Fibroblast of lung (primary cell): ENCODE data around the gene C15orf39. TPM values are rescaled to one million over a fixed set of nuclear protein-coding genes. Genes with fewer than 3 reads are reported as not detected.
A peak's percentile ranks its signal among the peaks of the same experiment; 100 is the strongest.

Experiments
- DNase-seq, 2 donors: peaks; one replicate each; pipeline versions ENCODE4 v3.0.0 to v3.0.0-alpha.2; 2010; ENCODE audit warnings: low read depth in 2 of 2
- H2AFZ ChIP-seq: 2 replicates; pipeline ENCODE4 v1.5.1; 2012; ENCODE audit warnings: low read length, control low read depth, inconsistent platforms
- H3K27ac ChIP-seq: 2 replicates; pipeline ENCODE4 v1.5.1; 2011; ENCODE audit warnings: low read length, control low read depth; ENCODE audit not compliant: insufficient read depth
- H3K27me3 ChIP-seq: 2 replicates; pipeline ENCODE4 v1.5.1; 2011; ENCODE audit warnings: mild to moderate bottlenecking, low read length; ENCODE audit not compliant: control insufficient read depth, insufficient read depth
- H3K36me3 ChIP-seq: 2 replicates; pipeline ENCODE4 v1.5.1; 2011; ENCODE audit warnings: low read length; ENCODE audit not compliant: control insufficient read depth, insufficient read depth
- H3K4me1 ChIP-seq: 2 replicates; pipeline ENCODE4 v1.5.1; 2011; ENCODE audit warnings: low read length; ENCODE audit not compliant: control insufficient read depth, insufficient read depth; ENCODE audit errors: extremely low read depth
- H3K4me2 ChIP-seq: 2 replicates; pipeline ENCODE4 v1.5.1; 2011; ENCODE audit warnings: low read length, control low read depth; ENCODE audit not compliant: insufficient read depth; ENCODE audit errors: extremely low read depth
- H3K4me3 ChIP-seq, 4 experiments: fragments of 200-600 bp in 1 of 4; sonication (generic) in 1 of 4; replicated peaks in 1 of 4; 2 replicates each; pipeline ENCODE4 v1.5.1; 2011 to 2016; ENCODE audit warnings: low read length in 4 of 4, low read depth in 3 of 4, mild to moderate bottlenecking in 3 of 4, control low read depth in 2 of 4, inconsistent platforms in 1 of 4, mixed read lengths in 1 of 4; ENCODE audit not compliant: insufficient read depth in 1 of 4; ENCODE audit errors: control extremely low read depth in 1 of 4
- H3K79me2 ChIP-seq: 2 replicates; pipeline ENCODE4 v1.5.1; 2012; ENCODE audit warnings: mild to moderate bottlenecking, low read length, inconsistent platforms; ENCODE audit not compliant: control insufficient read depth, insufficient read depth
- H3K9ac ChIP-seq: 2 replicates; pipeline ENCODE4 v1.5.1; 2011; ENCODE audit warnings: mild to moderate bottlenecking, low read length, control low read depth; ENCODE audit not compliant: insufficient read depth
- H3K9me3 ChIP-seq: 2 replicates; pipeline ENCODE4 v1.5.1; 2012; ENCODE audit warnings: low read depth, low read length; ENCODE audit not compliant: control insufficient read depth, insufficient read depth
- H4K20me1 ChIP-seq: 2 replicates; pipeline ENCODE4 v1.5.1; 2011; ENCODE audit warnings: low read length; ENCODE audit not compliant: control insufficient read depth, insufficient read depth; ENCODE audit errors: extremely low read depth
- CTCF ChIP-seq, 2 donors: IDR thresholded peaks in 1 of 2; conservative IDR thresholded peaks in 1 of 2; 1 replicate in 1 of 2; 2 replicates in 1 of 2; pipeline ENCODE4 v1.5.1; 2011 to 2012; ENCODE audit warnings: low read length in 2 of 2, control low read depth in 1 of 2, inconsistent platforms in 1 of 2, low read depth in 1 of 2, mild to moderate bottlenecking in 1 of 2
- EZH2 ChIP-seq: IDR thresholded peaks from 2 replicates; pipeline ENCODE4 v1.5.1; 2012; ENCODE audit warnings: low read length, control low read depth, mild to moderate bottlenecking; ENCODE audit errors: missing control alignments
- polyA plus RNA-seq, 2 donors: library from polyadenylated mRNA; depleted of rRNA in 1 of 2; stranded (reverse) in 1 of 2; unstranded in 1 of 2; fragments of >200 nt; gene quantifications; 2 replicates each; pipeline ENCODE4 v1.2.1, GENCODE V29; 2011 to 2012; ENCODE audit warnings: missing spikeins in 1 of 2
- total RNA-seq: library from RNA; depleted of rRNA; stranded (reverse); fragments of >200 nt; gene quantifications from 2 replicates; pipeline ENCODE4 v1.2.1, GENCODE V29; 2014

Gene C15orf39
- total and polyA plus RNA-seq, 2 donors (not counting 1 experiment from before 2014, with no cell fraction given): 1.7 to 2.3 TPM

- DNase-seq: peak; percentile 43 to 47
- H3K4me1 ChIP-seq: peaks cover 15% of the 10 kb centered on the region
- H3K4me2 ChIP-seq: no peak overlapping the region
- H3K4me3 ChIP-seq: no peak overlapping the region
- H4K20me1 ChIP-seq: no peaks in the 10 kb centered on the region
- H3K9ac ChIP-seq: no peak overlapping the region
- peaks cover 17% of the 10 kb centered on the region for H3K27me3 ChIP-seq
- no peak overlapping the region for H2AFZ ChIP-seq
- no peak overlapping the region for H3K27ac ChIP-seq
- no peak for TF ChIP-seq CTCF (conservative IDR thresholded peaks at IDR 0.05 in 1 of 2, IDR thresholded peaks at IDR 0.05 in 1 of 2; ENCODE audit: low read depth in 1 of 2, low read length in 2 of 2)
- no peak for TF ChIP-seq EZH2
- H3K9me3 ChIP-seq: no peaks in the 10 kb centered on the region
- H3K79me2 ChIP-seq: peaks cover 16% of the 10 kb centered on the region
- no peaks in the 10 kb centered on the region for H3K36me3 ChIP-seq
These were observed 2.9 kb upstream of the C15orf39 start for GRCh38 chr15:75198560-75199356.

GRCh38 chr15:75199357-75199940 lies 2.2 kb upstream of the C15orf39 start:
- Histone ChIP-seq H4K20me1 (no peaks in the 10 kb centered on the region), H3K36me3 (no peaks in the 10 kb centered on the region), H2AFZ (no peak overlapping the region), H3K4me3 (no peak overlapping the region), H3K27ac (no peak overlapping the region), H3K79me2 (peaks cover 21% of the 10 kb centered on the region), H3K4me1 (peaks cover 17% of the 10 kb centered on the region), H3K27me3 (peaks cover 17% of the 10 kb centered on the region), H3K9me3 (no peaks in the 10 kb centered on the region), H3K9ac (no peak overlapping the region), H3K4me2 (no peak overlapping the region)
- no peak for DNase-seq
- no peak for TF ChIP-seq EZH2
- no peak for TF ChIP-seq CTCF (conservative IDR thresholded peaks at IDR 0.05 in 1 of 2, IDR thresholded peaks at IDR 0.05 in 1 of 2; ENCODE audit: low read depth in 1 of 2, low read length in 2 of 2)

- Histone ChIP-seq H3K27me3 (peaks cover 14% of the 10 kb centered on the region), H3K9me3 (no peaks in the 10 kb centered on the region), H3K4me3 (no peak overlapping the region), H2AFZ (no peak overlapping the region), H3K27ac (no peak overlapping the region), H3K9ac (no peak overlapping the region), H4K20me1 (no peaks in the 10 kb centered on the region), H3K36me3 (no peaks in the 10 kb centered on the region), H3K79me2 (peaks cover 26% of the 10 kb centered on the region), H3K4me2 (no peak overlapping the region), H3K4me1 (peaks cover 21% of the 10 kb centered on the region)
- TF ChIP-seq CTCF (conservative IDR thresholded peaks at IDR 0.05 in 1 of 2, IDR thresholded peaks at IDR 0.05 in 1 of 2; ENCODE audit: low read depth in 1 of 2, low read length in 2 of 2): no peak
- TF ChIP-seq EZH2: no peak
- DNase-seq: no peak
These were observed 1.3 kb upstream of the C15orf39 start for GRCh38 chr15:75200391-75200764.
